Neural progenitor cell (in vitro differentiated cells): ENCODE measurements around the gene MAML3. TPM values are rescaled to one million over a fixed set of nuclear protein-coding genes. Genes with fewer than 3 reads are reported as not detected.

Source experiments
- DNase-seq: peaks from one replicate; pipeline ENCODE4 v3.0.0-alpha.2; 2016; ENCODE audit warnings: low spot score
- H2AFZ ChIP-seq: fragments of 200-600 bp; sonication (generic); replicated peaks from 2 replicates; pipeline ENCODE4 v1.6.1; 2016; ENCODE audit warnings: antibody characterized with exemption
- H3F3A ChIP-seq: fragments of 200-600 bp; sonication (generic); 2 replicates; pipeline ENCODE4 v1.6.1; 2016; ENCODE audit warnings: antibody characterized with exemption, low read depth
- H3K27ac ChIP-seq: fragments of 200-600 bp; sonication (generic); 2 replicates; pipeline ENCODE4 v1.5.1; 2016; ENCODE audit warnings: mild to moderate bottlenecking
- H3K27me3 ChIP-seq: fragments of 200-600 bp; sonication (generic); 2 replicates; pipeline ENCODE4 v1.6.1; 2016; ENCODE audit warnings: mild to moderate bottlenecking, moderate library complexity
- H3K36me3 ChIP-seq: fragments of 200-600 bp; sonication (generic); 2 replicates; pipeline ENCODE4 v1.5.1; 2016
- H3K4me1 ChIP-seq: fragments of 200-600 bp; sonication (generic); 2 replicates; pipeline ENCODE4 v1.6.1; 2016; ENCODE audit warnings: mixed run types
- H3K4me2 ChIP-seq: fragments of 200-600 bp; sonication (generic); 2 replicates; pipeline ENCODE4 v1.6.1; 2016
- H3K4me3 ChIP-seq: fragments of 200-600 bp; sonication (generic); 2 replicates; pipeline ENCODE4 v1.5.1; 2016
- H3K79me2 ChIP-seq: fragments of 200-600 bp; sonication (generic); 2 replicates; pipeline ENCODE4 v1.6.1; 2016; ENCODE audit warnings: low read depth
- H3K9ac ChIP-seq: fragments of 200-600 bp; sonication (generic); 2 replicates; pipeline ENCODE4 v1.6.1; 2016
- H3K9me3 ChIP-seq: fragments of 200-600 bp; sonication (generic); 2 replicates; pipeline ENCODE4 v1.5.1; 2016; ENCODE audit warnings: low read depth
- H4K20me1 ChIP-seq: fragments of 200-600 bp; sonication (generic); 2 replicates; pipeline ENCODE4 v1.6.1; 2016; ENCODE audit warnings: low read depth
- H3K27ac Mint-ChIP-seq: 3 replicates; pipeline ENCODE4 v1.8.0; 2021; ENCODE audit warnings: mixed read lengths
- H3K27me3 Mint-ChIP-seq: 2 replicates; pipeline ENCODE4 v1.8.0; 2022; ENCODE audit warnings: low read depth, mild to moderate bottlenecking, inconsistent platforms, moderate library complexity, mixed read lengths; ENCODE audit not compliant: insufficient read depth
- H3K36me3 Mint-ChIP-seq: 3 replicates; pipeline ENCODE4 v1.8.0; 2021; ENCODE audit warnings: mixed read lengths
- H3K4me1 Mint-ChIP-seq: 3 replicates; pipeline ENCODE4 v1.8.0; 2021; ENCODE audit warnings: mixed read lengths
- H3K4me3 Mint-ChIP-seq: 3 replicates; pipeline ENCODE4 v1.8.0; 2021; ENCODE audit warnings: mild to moderate bottlenecking, moderate library complexity, mixed read lengths
- H3K9me3 Mint-ChIP-seq: 3 replicates; pipeline ENCODE4 v1.8.0; 2020; ENCODE audit warnings: mixed read lengths
- CTCF ChIP-seq: fragments of 200-600 bp; sonication (generic); IDR thresholded peaks from 2 replicates; pipeline ENCODE4 v1.5.1; 2017; ENCODE audit warnings: antibody characterized with exemption, mild to moderate bottlenecking
- EZH2 ChIP-seq: fragments of 200-600 bp; sonication (generic); IDR thresholded peaks from 2 replicates; pipeline ENCODE4 v1.6.1; 2017; ENCODE audit warnings: antibody characterized with exemption, mild to moderate bottlenecking, moderate library complexity
- EZH2phosphoT487 ChIP-seq: fragments of 200-600 bp; sonication (generic); IDR thresholded peaks from 2 replicates; pipeline ENCODE4 v1.6.1; 2017; ENCODE audit warnings: antibody characterized with exemption
- total RNA-seq: library from RNA; depleted of rRNA; stranded (reverse); fragments of >200 nt; gene quantifications from 2 replicates; pipeline ENCODE4 v1.2.3, GENCODE V29; 2015; ENCODE audit warnings: low replicate concordance

The MAML3 gene
- total RNA-seq, 1 donor from 2014 or later = 14.4 TPM

GRCh38 chr4:140180577-140180976 lies 26.6 kb upstream of the MAML3 start:
- no peaks in the 10 kb centered on the region for H3K79me2 ChIP-seq
- no peaks in the 10 kb centered on the region for H3K36me3 Mint-ChIP-seq
- no peak for TF ChIP-seq EZH2
- no peak for TF ChIP-seq EZH2phosphoT487
- no peak for TF ChIP-seq CTCF

GRCh38 chr4:140176735-140177134 lies 22.8 kb upstream of the MAML3 start:
- no peaks in the 10 kb centered on the region for H3K79me2 ChIP-seq

More at GRCh38 chr4:140180577-140180976, 26.6 kb upstream of the MAML3 start:
- Histone ChIP-seq H3F3A (no peaks in the 10 kb centered on the region), H3K4me2 (no peak overlapping the region), H4K20me1 (no peaks in the 10 kb centered on the region), H3K4me3 (no peak overlapping the region), H2AFZ (no peak overlapping the region), H3K4me1 (no peaks in the 10 kb centered on the region), H3K9ac (no peak overlapping the region), H3K27ac (no peak overlapping the region), H3K36me3 (no peaks in the 10 kb centered on the region), H3K27me3 (no peaks in the 10 kb centered on the region), H3K9me3 (no peaks in the 10 kb centered on the region)
- no peak overlapping the region for H3K4me3 Mint-ChIP-seq
- no peak for DNase-seq
- no peaks in the 10 kb centered on the region for H3K4me1 Mint-ChIP-seq
- no peak overlapping the region for H3K27ac Mint-ChIP-seq
- no peaks in the 10 kb centered on the region for H3K9me3 Mint-ChIP-seq
- H3K27me3 Mint-ChIP-seq = peaks cover 2% of the 10 kb centered on the region

DNA sequence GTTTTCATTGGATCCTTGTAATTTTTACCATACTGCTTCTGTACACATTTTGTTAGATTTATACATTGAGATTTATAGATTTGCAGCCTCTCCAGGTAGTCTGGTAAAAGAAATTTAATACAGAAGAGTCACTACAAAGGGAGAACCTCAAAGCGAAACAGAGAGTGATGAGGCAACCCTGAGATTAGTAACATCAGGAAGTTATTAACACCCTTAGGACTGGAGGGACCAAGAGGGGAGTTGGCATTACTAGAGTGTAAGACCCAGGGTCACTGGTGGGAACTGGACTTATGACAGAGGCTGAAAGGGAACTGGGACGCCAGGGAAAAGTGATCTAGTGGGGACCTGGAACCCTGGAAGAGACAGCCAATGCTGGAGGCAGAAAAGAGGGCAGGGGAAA lies 20.6 kb upstream of the MAML3 start:
- H3F3A ChIP-seq = no peaks in the 10 kb centered on the region
- no peaks in the 10 kb centered on the region for H3K4me1 Mint-ChIP-seq
- H3K36me3 ChIP-seq = no peaks in the 10 kb centered on the region
- no peak overlapping the region for H3K4me3 ChIP-seq
- H4K20me1 ChIP-seq = no peaks in the 10 kb centered on the region
- H3K4me1 ChIP-seq = no peaks in the 10 kb centered on the region
- H3K9ac ChIP-seq = no peak overlapping the region
- H3K4me3 Mint-ChIP-seq = no peak overlapping the region
- H3K79me2 ChIP-seq = no peaks in the 10 kb centered on the region
- no peaks in the 10 kb centered on the region for H3K27me3 ChIP-seq
- H2AFZ ChIP-seq = peak overlapping the region; percentile 63
- DNase-seq = no peak
- no peak overlapping the region for H3K27ac Mint-ChIP-seq
- H3K9me3 Mint-ChIP-seq = no peaks in the 10 kb centered on the region
- no peak for TF ChIP-seq EZH2
- no peak for TF ChIP-seq EZH2phosphoT487
- TF ChIP-seq CTCF = no peak
- no peaks in the 10 kb centered on the region for H3K36me3 Mint-ChIP-seq
- no peak overlapping the region for H3K4me2 ChIP-seq
- no peaks in the 10 kb centered on the region for H3K9me3 ChIP-seq
- H3K27ac ChIP-seq = no peak overlapping the region
- H3K27me3 Mint-ChIP-seq = peaks cover 2% of the 10 kb centered on the region

More at GRCh38 chr4:140176735-140177134, 22.8 kb upstream of the MAML3 start:
- no peaks in the 10 kb centered on the region for H3K4me1 Mint-ChIP-seq
- Histone ChIP-seq H3K9ac (no peak overlapping the region), H3K27ac (no peak overlapping the region), H3K9me3 (no peaks in the 10 kb centered on the region), H3K36me3 (no peaks in the 10 kb centered on the region), H3K27me3 (no peaks in the 10 kb centered on the region), H3K4me3 (no peak overlapping the region), H3K4me2 (no peak overlapping the region), H3F3A (no peaks in the 10 kb centered on the region), H4K20me1 (no peaks in the 10 kb centered on the region), H2AFZ (peak overlapping the region; percentile 7), H3K4me1 (no peaks in the 10 kb centered on the region)
- DNase-seq = no peak
- H3K4me3 Mint-ChIP-seq = no peak overlapping the region
- peaks cover 2% of the 10 kb centered on the region for H3K27me3 Mint-ChIP-seq
- no peak overlapping the region for H3K27ac Mint-ChIP-seq
- H3K9me3 Mint-ChIP-seq = no peaks in the 10 kb centered on the region
- no peaks in the 10 kb centered on the region for H3K36me3 Mint-ChIP-seq
- TF ChIP-seq EZH2phosphoT487 (no peak), CTCF (no peak), EZH2 (no peak)
